K562 (cell line): ENCODE results near the gene CHD5. TPM values are rescaled to one million over a fixed set of nuclear protein-coding genes. Genes with fewer than 3 reads are reported as not detected.

ENCODE experiments used
- ATAC-seq: fragments of 200-7000 bp; cut with Tn5 transposase; 3 replicates; pipeline ENCODE4 v1.9.1; 2020; ENCODE audit warnings: moderate library complexity
- Bru-seq: library from RNA; stranded (reverse); fragments of 400-500 nt; gene quantifications from one replicate; lab custom pipeline; 2021; lab: Mats Ljungman, UMichigan
- BruChase-seq, 2 experiments: library from RNA; stranded (reverse); fragments of 400-500 nt; gene quantifications; one replicate each; lab custom pipeline; 2021; lab: Mats Ljungman, UMichigan
- BruUV-seq: library from RNA; stranded (reverse); fragments of 400-500 nt; replicated peaks from 2 replicates; lab custom pipeline; 2021; lab: Mats Ljungman, UMichigan
- CTCF ChIA-PET: fragments of 300-600 bp; formaldehyde crosslinking; extraction: SDS; loops from one replicate; lab custom pipeline; 2021; ENCODE audit warnings: low intra/inter-chr PET ratio; lab: Yijun Ruan, JAX
- POLR2A ChIA-PET: fragments of 300-600, 350-650 bp; sonication (Branson Sonifier 250); formaldehyde crosslinking; extraction: SDS; loops from one replicate; lab custom pipeline; 2021; ENCODE audit warnings: antibody characterized with exemption, inconsistent platforms; lab: Yijun Ruan, JAX
- DNase-seq, 4 experiments: peaks; one replicate each; pipeline versions ENCODE4 v3.0.0 to v3.0.0-alpha.2; 2011 to 2018; ENCODE audit warnings: low spot score in 3 of 4, mixed read lengths in 3 of 4; ENCODE audit errors: extremely low read depth in 1 of 4
- FAIRE-seq: peaks from 2 replicates; lab custom pipeline; 2011; peaks lifted over from hg19 to GRCh38; lab: Jason Lieb, UNC
- H2AFZ ChIP-seq: 2 replicates; pipeline ENCODE4 v1.6.0; 2011; ENCODE audit warnings: low read depth, low read length, control low read depth, inconsistent platforms
- H3K27ac ChIP-seq: fragments of 200-600 bp; 3 replicates; pipeline ENCODE4 v1.8.0; 2011; ENCODE audit warnings: low read depth, mild to moderate bottlenecking, control low read depth, inconsistent platforms, low read length, moderate library complexity, mixed read lengths; ENCODE audit errors: extremely low read depth
- H3K27me3 ChIP-seq, 2 experiments: fragments of 300-600 bp in 1 of 2; 2 replicates in 1 of 2; 3 replicates in 1 of 2; pipeline versions ENCODE4 v1.6.0 to v1.8.0; 2011; ENCODE audit warnings: inconsistent platforms in 2 of 2, low read length in 2 of 2, mild to moderate bottlenecking in 1 of 2, mixed read lengths in 1 of 2, moderate library complexity in 1 of 2; ENCODE audit not compliant: control insufficient read depth in 2 of 2, insufficient read depth in 2 of 2
- H3K36me3 ChIP-seq: fragments of 300-600 bp; 3 replicates; pipeline ENCODE4 v1.8.0; 2011; ENCODE audit warnings: mild to moderate bottlenecking, low read length, inconsistent platforms; ENCODE audit not compliant: control insufficient read depth, insufficient read depth
- H3K4me1 ChIP-seq, 2 experiments: fragments of 200-600 bp in 1 of 2; replicated peaks in 1 of 2; 2 replicates in 1 of 2; 3 replicates in 1 of 2; pipeline versions ENCODE4 v1.5.1 to v1.8.0; 2011; ENCODE audit warnings: inconsistent platforms in 2 of 2, low read length in 2 of 2, mild to moderate bottlenecking in 1 of 2, mixed read lengths in 1 of 2, moderate library complexity in 1 of 2; ENCODE audit not compliant: control insufficient read depth in 2 of 2, insufficient read depth in 2 of 2
- H3K4me2 ChIP-seq: 2 replicates; pipeline ENCODE4 v1.6.1; 2011; ENCODE audit warnings: low read length, control low read depth, inconsistent platforms, mixed read lengths; ENCODE audit not compliant: insufficient read depth
- H3K4me3 ChIP-seq: fragments of 200-600 bp; sonication (generic), shearing (Covaris generic); 2 replicates; pipeline ENCODE4 v1.5.1; 2016; ENCODE audit warnings: control low read depth, inconsistent platforms
- H3K79me2 ChIP-seq: fragments of 200-600 bp; 3 replicates; pipeline ENCODE4 v1.8.0; 2011; ENCODE audit warnings: low read length, inconsistent platforms; ENCODE audit not compliant: control insufficient read depth, insufficient read depth
- H3K9ac ChIP-seq, 2 experiments: 2 replicates each; pipeline versions ENCODE4 v1.6.0 to v1.6.1; 2011; ENCODE audit warnings: low read depth in 2 of 2, low read length in 2 of 2, control low read depth in 1 of 2, inconsistent platforms in 1 of 2, mild to moderate bottlenecking in 1 of 2, mixed read lengths in 1 of 2; ENCODE audit not compliant: insufficient read depth in 1 of 2
- H3K9me1 ChIP-seq: one replicate; pipeline ENCODE4 v1.6.0; 2011; ENCODE audit warnings: inconsistent platforms, mild to moderate bottlenecking, low read length, moderate library complexity; ENCODE audit not compliant: control insufficient read depth, insufficient read depth
- H3K9me3 ChIP-seq: replicated peaks from 2 replicates; pipeline ENCODE4 v1.5.1; 2011; ENCODE audit warnings: low read depth, low read length, inconsistent platforms; ENCODE audit not compliant: control insufficient read depth, insufficient read depth
- H4K20me1 ChIP-seq: replicated peaks from 2 replicates; pipeline ENCODE4 v1.6.1; 2011; ENCODE audit warnings: low read length, inconsistent platforms, mixed read lengths; ENCODE audit not compliant: control insufficient read depth, insufficient read depth
- KLF13 ChIP-seq: fragments of 450-650 bp; IDR thresholded peaks from 2 replicates; pipeline ENCODE4 v1.6.1; 2016; ENCODE audit warnings: missing genetic modification characterization, low read depth, mild to moderate bottlenecking, missing compliant biosample characterization, moderate library complexity, borderline replicate concordance
- NEUROD1 ChIP-seq: fragments of 150-350 bp; IDR thresholded peaks from 2 replicates; pipeline ENCODE4 v1.6.1; 2014; ENCODE audit warnings: borderline replicate concordance, low read length, low read depth; ENCODE audit not compliant: partially characterized antibody
- SPI1 ChIP-seq: IDR thresholded peaks from 2 replicates; pipeline ENCODE4 v1.6.1; 2011; ENCODE audit warnings: low read depth, low read length, control low read depth, borderline replicate concordance
- WGBS: fragments of 100-300 bp; shearing (Covaris generic); methylation state at CpG from one replicate; pipeline ENCODE4 v1.1.6; 2016; ENCODE audit warnings: low coverage, mixed read lengths; ENCODE audit not compliant: insufficient coverage; ENCODE audit errors: missing lambda C conversion rate; 5-methylcytosine and 5-hydroxymethylcytosine counted together
- in situ Hi-C: fragments of 300-500 bp; cut with MboI; formaldehyde crosslinking; loops from 4 replicates; pipeline ENCODE4 v1.15.0; 2018; ENCODE audit warnings: inconsistent platforms, mixed read lengths
- intact Hi-C: fragments of 100-400 bp; cut with micrococcal nuclease; formaldehyde crosslinking; loops from 2 replicates; pipeline ENCODE4 v1.14.2; 2022
- long read RNA-seq, 3 experiments: library from polyadenylated mRNA in 2 of 3; library from RNA in 1 of 3; unstranded in 2 of 3; stranded (forward) in 1 of 3; transcript quantifications; one replicate each; pipeline ENCODE4 v2.0.0, GENCODE V29; 2019 to 2022
- polyA minus RNA-seq, 3 experiments: library from RNA; depleted of rRNA, polyadenylated mRNA; stranded (reverse); fragments of >200 nt; gene quantifications; 2 replicates each; pipeline ENCODE4 v1.2.3, GENCODE V29; 2011
- polyA plus RNA-seq, 8 experiments: library from polyadenylated mRNA; depleted of rRNA in 4 of 8; stranded (reverse) in 5 of 8; unstranded in 3 of 8; fragments of >200 nt; fragmentation: Nextera tagmentation in 2 of 8; fragmentation: Illumina TruSeq in 1 of 8; extraction: Ambion mirVana in 2 of 8; extraction: Trizol in 1 of 8; gene quantifications; 2 replicates each; pipeline versions ENCODE4 v1.2.1 to v1.2.3, GENCODE V29; 2011 to 2014; ENCODE audit warnings: inconsistent platforms in 1 of 8, missing spikeins in 1 of 8
- total RNA-seq, 7 experiments: library from RNA; depleted of rRNA in 6 of 7; stranded (reverse); fragments of >200 nt in 6 of 7; fragmentation: Illumina TruSeq in 2 of 7; extraction: Trizol in 2 of 7; gene quantifications; 2 replicates each; pipeline versions ENCODE4 v1.2.1 to v1.2.3, GENCODE V29; 2011 to 2021; ENCODE audit warnings: low replicate concordance in 1 of 7

CHD5 gene
- total RNA-seq (2011; cell fraction: chromatin; rRNA removed; ENCODE audit: low replicate concordance): 0.56 and 1.7 TPM in 2 replicates
- 0.53 and 0.67 TPM in 2 replicates for total RNA-seq (2011; cell fraction: nucleolus; rRNA removed)
- total RNA-seq (2011; cell fraction: nucleoplasm; rRNA removed): 0.23 and 0.37 TPM in 2 replicates
- total RNA-seq (2014; rRNA removed): 0.18 and 0.49 TPM in 2 replicates
- total RNA-seq (2014; rRNA removed; fragmentation: Illumina TruSeq; extraction: Trizol): 0.04 and 0.06 TPM in 2 replicates
- total RNA-seq (2015; rRNA removed; fragmentation: Illumina TruSeq; extraction: Trizol): 0.04 and 0.07 TPM in 2 replicates
- total RNA-seq (2021): 0.09 and 0.16 TPM in 2 replicates
- polyA plus RNA-seq (2011; rRNA removed): 0.11 and 0.16 TPM in 2 replicates
- polyA plus RNA-seq (2011; cell fraction: cytosol; rRNA removed): 0.07 and 0.16 TPM in 2 replicates
- 0.75 and 1.2 TPM in 2 replicates for polyA plus RNA-seq (2011; cell fraction: nucleus; rRNA removed)
- 0.09 and 0.18 TPM in 2 replicates for polyA plus RNA-seq (2012)
- 0.03 and 0.39 TPM in 2 replicates for polyA plus RNA-seq (2014; fragmentation: Illumina TruSeq; extraction: Trizol)
- not detected for polyA plus RNA-seq (2014; fragmentation: Nextera tagmentation; extraction: Ambion mirVana)
- polyA plus RNA-seq (2014; rRNA removed): 0.51 and 0.52 TPM in 2 replicates
- 0.11 and 0.15 TPM in 2 replicates for polyA minus RNA-seq (2011; rRNA and poly(A)+ RNA removed)
- not detected in 2 replicates for polyA minus RNA-seq (2011; cell fraction: cytosol; rRNA and poly(A)+ RNA removed)
- polyA minus RNA-seq (2011; cell fraction: nucleus; rRNA and poly(A)+ RNA removed): 0.67 TPM in 2 replicates
- Bru-seq, nascent RNA: percentile 19 among the genes with signal in this experiment
- percentile 24 among the genes with signal in this experiment for BruChase-seq, experiment 1, labeled RNA remaining after a 2-hour chase
- BruChase-seq, experiment 2, labeled RNA remaining after a 6-hour chase: percentile 21 among the genes with signal in this experiment
- long read RNA-seq, experiment 1: 0 reads
- long read RNA-seq, experiment 2: 0 reads
- long read RNA-seq, experiment 3: 0 reads

- Histone ChIP-seq H3K4me3 (no peak within 1 kb of the TSS), H3K79me2 (no peaks in the 10 kb centered on the region), H3K9me1 (no peaks in the 10 kb centered on the region), H3K27me3 (peaks cover 0 to 9% of the 10 kb centered on the region in 2 experiments; a peak in 1 of 5 replicates), H3K9me3 (no peaks in the 10 kb centered on the region)
- DNase-seq (no peak), ATAC-seq (no peak)
- CTCF ChIA-PET: interaction anchor here (0.5 kb wide), 1 partner anchor 387 kb away, joined by 3 read pairs; no protein-coding TSS in a partner anchor
- 88% methylated on average over 11 of the region's 57 CpGs for WGBS
- intact Hi-C loops (no loop called here), in situ Hi-C loops (no loop called here)
- no peak for TF ChIP-seq SPI1
- TF ChIP-seq NEUROD1: no peak
- TF ChIP-seq KLF13 (tag): no peak
- TF ChIP-seq, all 486 proteins: peak for 0
- no peak within 1 kb of the TSS for H2AFZ ChIP-seq
- POLR2A ChIA-PET: no interaction called here
- no peak within 1 kb of the TSS for H3K4me2 ChIP-seq
- H3K9ac ChIP-seq: no peak within 1 kb of the TSS; a peak in 1 of 4 replicates
- peaks cover 3 to 14% of the 10 kb centered on the region in 2 experiments; a peak in 3 of 5 replicates for H3K4me1 ChIP-seq
- no TSS peak for BruUV-seq
- peaks cover 11% of the 10 kb centered on the region for H3K36me3 ChIP-seq
- peaks cover 43% of the 10 kb centered on the region for H4K20me1 ChIP-seq
- no peak for FAIRE-seq
- H3K27ac ChIP-seq: no peak within 1 kb of the TSS
Measured at GRCh38 chr1:6180268-6180706, at the start of gene CHD5. TSS of gene CHD5 (minus strand) at chr1:6180321. CDS start at chr1:6180023, 298 bp downstream.
